GM12878 (cell line): ENCODE results near the gene RPP40.
"Not testable (repeated sequence)": the region's sequence is repeated elsewhere in the genome, so short reads cannot be mapped to it uniquely, and the experiment has no call there.

Experiments
- JUND ChIP-seq: IDR thresholded peaks from 2 replicates; pipeline ENCODE4 v1.6.1; 2012; ENCODE audit warnings: low read depth, mild to moderate bottlenecking, low read length, improper control_type of control experiment, moderate library complexity
- NRF1 ChIP-seq: conservative IDR thresholded peaks from 2 replicates; pipeline ENCODE4 v1.6.1; 2011; ENCODE audit warnings: mild to moderate bottlenecking, low read depth, low read length, improper control_type of control experiment
- PAX8 ChIP-seq: fragments of 450-650 bp; IDR thresholded peaks from 2 replicates; pipeline ENCODE4 v1.6.1; 2017; ENCODE audit warnings: mild to moderate bottlenecking, moderate library complexity
- SMC3 ChIP-seq: IDR thresholded peaks from 2 replicates; pipeline ENCODE4 v1.6.1; 2011; ENCODE audit warnings: low read length, improper control_type of control experiment, borderline replicate concordance
- TF ChIP-seq, protein P1 (sequence below): IDR thresholded peaks from 2 replicates; pipeline ENCODE4 v1.6.1; 2012; ENCODE audit warnings: low read depth, low read length, improper control_type of control experiment
- TF ChIP-seq, protein P2 (sequence below), 3 experiments: IDR thresholded peaks in 2 of 3; conservative IDR thresholded peaks in 1 of 3; 2 replicates each; pipeline ENCODE4 v1.5.1; 2011; ENCODE audit warnings: low read depth in 3 of 3, low read length in 3 of 3, mild to moderate bottlenecking in 3 of 3, control low read depth in 2 of 3, moderate library complexity in 2 of 3, inconsistent platforms in 1 of 3, mixed read lengths in 1 of 3; ENCODE audit not compliant: control insufficient read depth in 2 of 3, insufficient read depth in 1 of 3; ENCODE audit errors: extremely low read depth in 1 of 3

DNA sequence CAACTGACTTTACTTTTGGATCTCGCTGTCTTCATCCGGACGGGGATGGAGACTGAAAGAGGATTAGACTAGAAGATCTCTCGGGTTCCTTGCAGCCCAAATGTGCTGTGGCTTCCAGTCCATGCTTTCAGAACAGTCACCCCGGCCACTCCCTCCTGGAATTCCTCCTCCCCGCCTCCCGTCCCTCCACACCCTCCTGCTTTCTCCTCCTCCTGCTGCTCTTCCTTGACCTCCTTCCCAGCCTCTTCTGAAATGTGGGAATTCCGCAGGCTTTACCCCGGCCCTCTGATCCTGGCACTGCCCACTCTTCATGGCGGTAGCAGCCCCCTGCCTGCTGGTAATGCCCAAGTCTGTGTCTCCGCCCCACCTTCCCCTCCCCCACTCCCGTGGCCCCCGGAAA is 28.9 kb upstream of the RPP40 start:
- TF ChIP-seq, protein P1, sequence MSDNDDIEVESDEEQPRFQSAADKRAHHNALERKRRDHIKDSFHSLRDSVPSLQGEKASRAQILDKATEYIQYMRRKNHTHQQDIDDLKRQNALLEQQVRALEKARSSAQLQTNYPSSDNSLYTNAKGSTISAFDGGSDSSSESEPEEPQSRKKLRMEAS = not testable (repeated sequence)
- TF ChIP-seq PAX8, SMC3, JUND, NRF1: not testable (repeated sequence)
- TF ChIP-seq, protein P2, sequence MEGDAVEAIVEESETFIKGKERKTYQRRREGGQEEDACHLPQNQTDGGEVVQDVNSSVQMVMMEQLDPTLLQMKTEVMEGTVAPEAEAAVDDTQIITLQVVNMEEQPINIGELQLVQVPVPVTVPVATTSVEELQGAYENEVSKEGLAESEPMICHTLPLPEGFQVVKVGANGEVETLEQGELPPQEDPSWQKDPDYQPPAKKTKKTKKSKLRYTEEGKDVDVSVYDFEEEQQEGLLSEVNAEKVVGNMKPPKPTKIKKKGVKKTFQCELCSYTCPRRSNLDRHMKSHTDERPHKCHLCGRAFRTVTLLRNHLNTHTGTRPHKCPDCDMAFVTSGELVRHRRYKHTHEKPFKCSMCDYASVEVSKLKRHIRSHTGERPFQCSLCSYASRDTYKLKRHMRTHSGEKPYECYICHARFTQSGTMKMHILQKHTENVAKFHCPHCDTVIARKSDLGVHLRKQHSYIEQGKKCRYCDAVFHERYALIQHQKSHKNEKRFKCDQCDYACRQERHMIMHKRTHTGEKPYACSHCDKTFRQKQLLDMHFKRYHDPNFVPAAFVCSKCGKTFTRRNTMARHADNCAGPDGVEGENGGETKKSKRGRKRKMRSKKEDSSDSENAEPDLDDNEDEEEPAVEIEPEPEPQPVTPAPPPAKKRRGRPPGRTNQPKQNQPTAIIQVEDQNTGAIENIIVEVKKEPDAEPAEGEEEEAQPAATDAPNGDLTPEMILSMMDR (IDR thresholded peaks at IDR 0.05 in 2 of 3, conservative IDR thresholded peaks at IDR 0.05 in 1 of 3; ENCODE audit: control insufficient read depth in 2 of 3, extremely low read depth in 1 of 3, insufficient read depth in 1 of 3, low read depth in 3 of 3, low read length in 3 of 3) = not testable (repeated sequence)
